Fibroblast of skin of left quadriceps (primary cell): ENCODE results near the gene ANK3.
"Not testable (repeated sequence)": the region's sequence is repeated elsewhere in the genome, so short reads cannot be mapped to it uniquely, and the experiment has no call there.

Source experiments
- DNase-seq, 2 experiments: peaks; one replicate each; pipeline ENCODE4 v3.0.0-alpha.2; 2013; ENCODE audit warnings: low read depth in 2 of 2

ANK3 gene

GRCh38 chr10:60305380-60305892 lies 84.2 kb downstream of the ANK3 start:
- no peak for DNase-seq

GRCh38 chr10:60304829-60305379 lies 84.8 kb downstream of the ANK3 start:
- DNase-seq: no peak

- DNase-seq: no peak
These were observed 85.9 kb downstream of the ANK3 start for GRCh38 chr10:60303778-60304177.

GRCh38 chr10:60299961-60300883 lies 89.5 kb downstream of the ANK3 start:
- DNase-seq: no peak

GRCh38 chr10:60299390-60299778 lies 90.3 kb downstream of the ANK3 start:
- no peak for DNase-seq

- no peak for DNase-seq
These were observed 91.0 kb downstream of the ANK3 start for GRCh38 chr10:60298408-60299389.

- DNase-seq: no peak
These were observed 93.6 kb downstream of the ANK3 start for GRCh38 chr10:60296073-60296472.

- no peak for DNase-seq
These were observed 94.4 kb downstream of the ANK3 start for GRCh38 chr10:60295028-60295937.

GRCh38 chr10:60293581-60294175 lies 96.0 kb downstream of the ANK3 start:
- no peak for DNase-seq

GRCh38 chr10:60292998-60293397 lies 96.7 kb downstream of the ANK3 start:
- DNase-seq: no peak

GRCh38 chr10:60292536-60292935 lies 97.1 kb downstream of the ANK3 start:
- DNase-seq: not testable (repeated sequence)

- DNase-seq: no peak
These were observed 98.2 kb downstream of the ANK3 start for GRCh38 chr10:60291344-60291930.

- no peak for DNase-seq
These were observed 99.1 kb downstream of the ANK3 start for GRCh38 chr10:60290558-60290957.

- no peak for DNase-seq
These were observed 99.9 kb downstream of the ANK3 start for GRCh38 chr10:60289800-60290199.

GRCh38 chr10:60288256-60288655 lies 101.4 kb downstream of the ANK3 start:
- no peak for DNase-seq

GRCh38 chr10:60286559-60286958 lies 103.1 kb downstream of the ANK3 start:
- no peak for DNase-seq

- no peak for DNase-seq
These were observed 106.3 kb downstream of the ANK3 start for GRCh38 chr10:60283397-60283796.

- no peak for DNase-seq
These were observed 106.8 kb downstream of the ANK3 start for GRCh38 chr10:60282771-60283353.

GRCh38 chr10:60281792-60282353 lies 107.8 kb downstream of the ANK3 start:
- DNase-seq: no peak
